Measurements from ENCODE around the gene F10. TPM values are rescaled to one million over a fixed set of nuclear protein-coding genes. Genes with fewer than 3 reads are reported as not detected.
"Not testable (repeated sequence)": the region's sequence is repeated elsewhere in the genome, so short reads cannot be mapped to it uniquely, and the experiment has no call there.

The F10 gene
- total RNA-seq, 2 donors from 2014 or later: 10.2 to 48.0 TPM

GRCh38 chr13:113105921-113106452, 16.6 kb upstream of the F10 start:
- H3K27ac ChIP-seq: no peak overlapping the region
- H3K27me3 ChIP-seq (replicated peaks; ENCODE audit: insufficient read depth): peaks cover 2% of the 10 kb centered on the region
- H3K36me3 ChIP-seq: no peaks in the 10 kb centered on the region
- no peak for TF ChIP-seq POLR2AphosphoS5 (IDR thresholded peaks at IDR 0.05)
- TF ChIP-seq POLR2A (IDR thresholded peaks at IDR 0.05): no peak
- TF ChIP-seq, protein P1, sequence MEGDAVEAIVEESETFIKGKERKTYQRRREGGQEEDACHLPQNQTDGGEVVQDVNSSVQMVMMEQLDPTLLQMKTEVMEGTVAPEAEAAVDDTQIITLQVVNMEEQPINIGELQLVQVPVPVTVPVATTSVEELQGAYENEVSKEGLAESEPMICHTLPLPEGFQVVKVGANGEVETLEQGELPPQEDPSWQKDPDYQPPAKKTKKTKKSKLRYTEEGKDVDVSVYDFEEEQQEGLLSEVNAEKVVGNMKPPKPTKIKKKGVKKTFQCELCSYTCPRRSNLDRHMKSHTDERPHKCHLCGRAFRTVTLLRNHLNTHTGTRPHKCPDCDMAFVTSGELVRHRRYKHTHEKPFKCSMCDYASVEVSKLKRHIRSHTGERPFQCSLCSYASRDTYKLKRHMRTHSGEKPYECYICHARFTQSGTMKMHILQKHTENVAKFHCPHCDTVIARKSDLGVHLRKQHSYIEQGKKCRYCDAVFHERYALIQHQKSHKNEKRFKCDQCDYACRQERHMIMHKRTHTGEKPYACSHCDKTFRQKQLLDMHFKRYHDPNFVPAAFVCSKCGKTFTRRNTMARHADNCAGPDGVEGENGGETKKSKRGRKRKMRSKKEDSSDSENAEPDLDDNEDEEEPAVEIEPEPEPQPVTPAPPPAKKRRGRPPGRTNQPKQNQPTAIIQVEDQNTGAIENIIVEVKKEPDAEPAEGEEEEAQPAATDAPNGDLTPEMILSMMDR (IDR thresholded peaks at IDR 0.05): no peak
- intact Hi-C loops (cut with DNase I): no loop called here
- WGBS: 57% methylated on average over 15 of the region's 16 CpGs
- no peaks in the 10 kb centered on the region for H3K4me1 ChIP-seq (replicated peaks)
- no peak overlapping the region for H3K4me3 ChIP-seq
- no peaks in the 10 kb centered on the region for H3K9me3 ChIP-seq
- DNase-seq (ENCODE audit: low spot score): no peak

- H3K4me3 ChIP-seq: no peak overlapping the region
- no peaks in the 10 kb centered on the region for H3K4me1 ChIP-seq (replicated peaks)
- no peaks in the 10 kb centered on the region for H3K9me3 ChIP-seq
- intact Hi-C loops (cut with DNase I): no loop called here
- no peaks in the 10 kb centered on the region for H3K36me3 ChIP-seq
- no peak overlapping the region for H3K27ac ChIP-seq
- no peak for TF ChIP-seq POLR2AphosphoS5 (IDR thresholded peaks at IDR 0.05)
- no peak for TF ChIP-seq POLR2A (IDR thresholded peaks at IDR 0.05)
- TF ChIP-seq, protein P1 (IDR thresholded peaks at IDR 0.05): no peak
- peaks cover 2% of the 10 kb centered on the region for H3K27me3 ChIP-seq (replicated peaks; ENCODE audit: insufficient read depth)
- DNase-seq (ENCODE audit: low spot score): no peak
- WGBS: 85% methylated on average over 23 of the region's 25 CpGs
Measured at GRCh38 chr13:113106711-113107351, 15.8 kb upstream of the F10 start.

DNA sequence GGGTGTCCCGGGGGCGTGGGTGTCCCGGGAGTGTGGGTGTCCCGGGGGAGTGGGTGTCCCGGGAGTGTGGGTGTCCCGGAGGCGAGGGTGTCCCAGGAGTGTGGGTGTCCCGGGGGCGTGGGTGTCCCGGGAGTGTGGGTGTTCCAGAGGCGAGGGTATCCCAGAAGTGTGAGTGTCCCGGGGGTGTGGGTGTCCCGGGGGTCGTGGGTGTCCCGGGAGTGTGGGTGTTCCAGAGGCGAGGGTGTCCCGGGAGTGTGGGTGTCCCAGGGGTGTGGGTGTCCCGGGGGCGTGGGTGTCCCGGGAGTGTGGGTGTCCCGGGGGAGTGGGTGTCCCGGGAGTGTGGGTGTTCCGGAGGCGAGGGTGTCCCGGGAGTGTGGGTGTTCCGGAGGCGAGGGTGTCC, 14.1 kb upstream of the F10 start:
- 97% methylated on average over 26 of the region's 27 CpGs for WGBS
- intact Hi-C loops (cut with DNase I); DNase-seq (ENCODE audit: low spot score): not testable (repeated sequence)

DNA sequence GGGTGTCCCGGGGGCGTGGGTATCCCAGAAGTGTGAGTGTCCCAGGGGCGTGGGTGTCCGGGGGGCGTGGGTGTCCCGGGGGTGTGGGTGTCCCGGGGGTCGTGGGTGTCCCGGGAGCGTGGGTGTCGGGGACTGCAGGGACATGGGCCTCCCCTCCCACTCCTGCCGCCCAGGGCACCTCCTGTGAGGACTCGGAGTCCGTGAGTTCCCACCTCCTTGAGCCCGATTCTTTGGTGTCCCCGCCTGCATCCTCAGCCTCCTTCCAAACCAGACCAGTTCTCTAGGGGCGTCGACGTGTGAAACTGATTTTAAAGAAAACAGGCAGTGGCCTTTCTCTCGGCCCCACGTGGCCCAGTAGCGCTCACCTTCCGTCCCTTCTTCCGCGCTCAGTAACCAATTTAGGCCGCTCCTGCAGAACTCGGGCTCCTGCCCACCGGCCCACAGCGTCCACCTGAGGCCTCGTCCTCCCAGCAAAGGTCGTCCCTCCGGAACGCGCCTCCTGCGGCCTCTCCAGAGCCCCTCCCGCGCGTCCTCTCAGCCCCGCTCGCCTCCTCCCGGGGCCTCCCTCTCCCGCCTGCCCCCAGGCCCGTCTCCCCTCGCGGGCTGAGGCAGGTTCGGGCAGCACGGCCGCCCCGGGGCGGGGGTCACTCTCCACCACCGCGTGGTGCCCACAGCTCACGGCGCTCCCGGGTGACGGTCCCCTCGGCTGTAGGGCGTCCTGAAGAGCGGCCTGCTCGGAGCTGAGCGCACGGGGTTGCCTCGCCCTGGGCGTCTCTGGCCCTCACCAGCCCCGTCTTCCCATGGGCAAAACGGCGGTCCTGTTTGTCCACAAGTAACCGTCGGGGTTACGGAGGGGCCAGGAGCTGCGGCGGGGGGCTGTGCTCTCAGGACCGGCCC, 13.2 kb upstream of the F10 start:
- no peak for DNase-seq (ENCODE audit: low spot score)
- WGBS: 33% methylated on average over 59 of the region's 73 CpGs
- no peaks in the 10 kb centered on the region for H3K9me3 ChIP-seq
- H3K4me1 ChIP-seq (replicated peaks): no peaks in the 10 kb centered on the region
- H3K27ac ChIP-seq: no peak overlapping the region
- TF ChIP-seq POLR2A (IDR thresholded peaks at IDR 0.05) (no peak), POLR2AphosphoS5 (IDR thresholded peaks at IDR 0.05) (no peak)
- TF ChIP-seq, protein P1 (IDR thresholded peaks at IDR 0.05): no peak
- no peak overlapping the region for H3K4me3 ChIP-seq
- H3K36me3 ChIP-seq: no peaks in the 10 kb centered on the region
- H3K27me3 ChIP-seq (replicated peaks; ENCODE audit: insufficient read depth): peaks cover 2% of the 10 kb centered on the region
- intact Hi-C loops (cut with DNase I): no loop called here

More for the DNA sequence above, 14.1 kb upstream of the F10 start:
- H3K4me1 ChIP-seq (replicated peaks); H3K27me3 ChIP-seq (replicated peaks; ENCODE audit: insufficient read depth); H3K9me3 ChIP-seq; H3K27ac ChIP-seq; H3K4me3 ChIP-seq; H3K36me3 ChIP-seq: not testable (repeated sequence)

DNA sequence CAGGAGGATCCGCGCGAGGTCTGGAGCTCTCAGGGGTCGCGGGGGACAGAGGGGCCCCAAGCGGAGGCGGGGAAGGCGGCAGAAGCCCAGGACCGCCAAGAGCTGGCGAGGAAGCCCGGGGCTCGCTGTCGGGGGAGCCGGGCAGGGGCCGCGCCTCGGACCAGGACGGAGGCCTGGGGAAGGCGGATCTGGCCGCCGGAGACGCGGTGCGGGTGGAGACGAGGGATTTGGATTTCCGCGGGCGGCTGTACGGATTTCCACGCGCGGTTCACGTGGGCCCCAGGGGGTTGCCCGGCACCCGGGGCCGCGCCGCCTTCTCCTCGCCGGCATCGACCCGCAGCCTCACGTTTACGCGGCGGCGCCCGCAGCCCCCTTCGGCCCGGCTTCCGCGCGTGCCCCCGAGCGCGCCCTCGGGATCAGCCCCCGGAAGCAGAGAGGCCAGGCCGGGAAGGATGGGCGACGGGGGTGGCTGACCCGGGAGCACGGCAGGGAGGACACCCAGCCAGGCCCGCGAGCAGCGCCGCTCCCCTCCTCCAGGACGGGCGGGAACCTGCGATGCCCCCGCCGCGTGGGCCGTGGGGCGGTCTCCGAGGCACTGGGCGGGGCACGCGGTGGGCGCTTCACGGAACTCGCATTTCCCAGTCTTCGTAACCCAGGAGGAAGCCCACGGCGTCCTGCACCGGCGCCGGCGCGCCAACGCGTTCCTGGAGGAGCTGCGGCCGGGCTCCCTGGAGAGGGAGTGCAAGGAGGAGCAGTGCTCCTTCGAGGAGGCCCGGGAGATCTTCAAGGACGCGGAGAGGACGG, 12.3 kb upstream of the F10 start:
- 2% methylated on average over 73 of the region's 99 CpGs for WGBS
- DNase-seq (ENCODE audit: low spot score): no peak
- Histone ChIP-seq H3K9me3 (no peaks in the 10 kb centered on the region), H3K4me1 (replicated peaks) (no peaks in the 10 kb centered on the region), H3K4me3 (peak overlapping the region; percentile 30 to 35), H3K36me3 (no peaks in the 10 kb centered on the region), H3K27me3 (replicated peaks; ENCODE audit: insufficient read depth) (peaks cover 2% of the 10 kb centered on the region), H3K27ac (no peak overlapping the region)
- intact Hi-C loops (cut with DNase I): no loop called here
- TF ChIP-seq, protein P1 (IDR thresholded peaks at IDR 0.05): no peak
- TF ChIP-seq POLR2A (IDR thresholded peaks at IDR 0.05): no peak
- TF ChIP-seq POLR2AphosphoS5 (IDR thresholded peaks at IDR 0.05): no peak

Data from prostate gland (tissue), 2 donors.